Ramos (cell line): Measurements from ENCODE around the gene TUNAR.

Experiments used
- in situ Hi-C: fragments of 300-500 bp; cut with MboI; formaldehyde crosslinking; loops from one replicate; pipeline ENCODE4 v1.14.3; 2022; ENCODE audit warnings: low sequenced_read_pairs; ENCODE audit not compliant: unreplicated experiment

TUNAR gene

GRCh38 chr14:95906591-95906990 is 30.0 kb downstream of the TUNAR start:
- in situ Hi-C loops, result no loop called here

- in situ Hi-C loops, result no loop called here
Observed at GRCh38 chr14:95910628-95911027, 34.0 kb downstream of the TUNAR start.

GRCh38 chr14:95911456-95911855 is 34.8 kb downstream of the TUNAR start:
- in situ Hi-C loops, result no loop called here

- in situ Hi-C loops, result no loop called here
Observed at GRCh38 chr14:95915330-95915729, 38.7 kb downstream of the TUNAR start.

- in situ Hi-C loops, result no loop called here
Observed at GRCh38 chr14:95918466-95918865, 41.8 kb downstream of the TUNAR start.

- in situ Hi-C loops, result no loop called here
Observed at GRCh38 chr14:95920769-95921438, 44.3 kb downstream of the TUNAR start.

- in situ Hi-C loops, result no loop called here
Observed at GRCh38 chr14:95922080-95922479, 45.4 kb downstream of the TUNAR start.

- in situ Hi-C loops, result no loop called here
Observed at GRCh38 chr14:95928751-95929150, 52.1 kb downstream of the TUNAR start.

- in situ Hi-C loops, result no loop called here
Observed at GRCh38 chr14:95931384-95931783, 54.8 kb downstream of the TUNAR start.

- in situ Hi-C loops, result no loop called here
Observed at GRCh38 chr14:95935228-95935822, 58.7 kb downstream of the TUNAR start.

- in situ Hi-C loops, result no loop called here
Observed at GRCh38 chr14:95936041-95936440, 59.4 kb downstream of the TUNAR start.

GRCh38 chr14:95939335-95939734 is 62.7 kb downstream of the TUNAR start:
- in situ Hi-C loops, result no loop called here

GRCh38 chr14:95941897-95942296 is 65.3 kb downstream of the TUNAR start:
- in situ Hi-C loops, result no loop called here

- in situ Hi-C loops, result no loop called here
Observed at GRCh38 chr14:95943699-95944098, 67.1 kb downstream of the TUNAR start.

GRCh38 chr14:95944462-95944861 is 67.8 kb downstream of the TUNAR start:
- in situ Hi-C loops, result no loop called here

GRCh38 chr14:95946867-95947266 is 70.2 kb downstream of the TUNAR start:
- in situ Hi-C loops, result no loop called here

- in situ Hi-C loops, result no loop called here
Observed at GRCh38 chr14:95948558-95948981, 71.9 kb downstream of the TUNAR start.

- in situ Hi-C loops, result no loop called here
Observed at GRCh38 chr14:95951359-95951758, 74.7 kb downstream of the TUNAR start.

- in situ Hi-C loops, result no loop called here
Observed at GRCh38 chr14:95953111-95953724, 76.6 kb downstream of the TUNAR start.

- in situ Hi-C loops, result no loop called here
Observed at GRCh38 chr14:95956601-95957460, 80.2 kb downstream of the TUNAR start.

- in situ Hi-C loops, result no loop called here
Observed at GRCh38 chr14:95958105-95958504, 81.5 kb downstream of the TUNAR start.
